HL-60 (cell line): ENCODE data around the gene SNAPC3.

Source experiments
- CTCF ChIP-seq: IDR thresholded peaks from one replicate; pipeline ENCODE4 v1.5.1; 2011; ENCODE audit warnings: low read length, control low read depth, inconsistent platforms; ENCODE audit not compliant: insufficient read depth
- POLR2AphosphoS5 ChIP-seq: IDR thresholded peaks from 2 replicates; pipeline ENCODE4 v1.6.1; 2012; ENCODE audit warnings: low read depth

- no peak for TF ChIP-seq CTCF
- TF ChIP-seq POLR2AphosphoS5: no peak
Observed at GRCh38 chr9:15485836-15486666, 63.4 kb downstream of the SNAPC3 start.
